CD4-positive, alpha-beta T cell treated with Interleukin-15 for 4 hours (primary cell): Measurements from ENCODE around the gene NUDCD3.
"Not testable (repeated sequence)": the region's sequence is repeated elsewhere in the genome, so short reads cannot be mapped to it uniquely, and the experiment has no call there.

Experiments used
- DNase-seq: peaks from one replicate; pipeline ENCODE4 v3.0.0-alpha.2; 2020; ENCODE audit warnings: low spot score

Gene NUDCD3

GRCh38 chr7:44517175-44517574, 26.7 kb upstream of the NUDCD3 start:
- DNase-seq: no peak

GRCh38 chr7:44515590-44516268, 25.3 kb upstream of the NUDCD3 start:
- DNase-seq: no peak

GRCh38 chr7:44512736-44513135, 22.3 kb upstream of the NUDCD3 start:
- DNase-seq: no peak

- no peak for DNase-seq
Observed at GRCh38 chr7:44511863-44512468, 21.5 kb upstream of the NUDCD3 start.

GRCh38 chr7:44511236-44511635, 20.8 kb upstream of the NUDCD3 start:
- no peak for DNase-seq

GRCh38 chr7:44508328-44509030, 18.0 kb upstream of the NUDCD3 start:
- no peak for DNase-seq

GRCh38 chr7:44506592-44507288, 16.3 kb upstream of the NUDCD3 start:
- DNase-seq: not testable (repeated sequence)

GRCh38 chr7:44505595-44505994, 15.1 kb upstream of the NUDCD3 start:
- DNase-seq: no peak

GRCh38 chr7:44498230-44498954, 7.9 kb upstream of the NUDCD3 start:
- DNase-seq: no peak

GRCh38 chr7:44497155-44498027, 6.9 kb upstream of the NUDCD3 start:
- no peak for DNase-seq

GRCh38 chr7:44496385-44496784, 5.9 kb upstream of the NUDCD3 start:
- DNase-seq: no peak

- no peak for DNase-seq
Observed at GRCh38 chr7:44494960-44495359, 4.5 kb upstream of the NUDCD3 start.

GRCh38 chr7:44491229-44491628, 771 bp upstream of the NUDCD3 start:
- no peak for DNase-seq

- peak; percentile 43 for DNase-seq
Observed at GRCh38 chr7:44489955-44490350, 505 bp downstream of the NUDCD3 start.

GRCh38 chr7:44488955-44489354, 1.5 kb downstream of the NUDCD3 start:
- no peak for DNase-seq

- no peak for DNase-seq
Observed at GRCh38 chr7:44486693-44487092, 3.8 kb downstream of the NUDCD3 start.

GRCh38 chr7:44486001-44486400, 4.5 kb downstream of the NUDCD3 start:
- DNase-seq: no peak

GRCh38 chr7:44484482-44485313, 5.8 kb downstream of the NUDCD3 start:
- no peak for DNase-seq

GRCh38 chr7:44482502-44483485, 7.7 kb downstream of the NUDCD3 start:
- no peak for DNase-seq
